A549 (cell line): ENCODE measurements around the gene UBA7. TPM values are rescaled to one million over a fixed set of nuclear protein-coding genes. Genes with fewer than 3 reads are reported as not detected.

ENCODE experiments used
- ATAC-seq, 2 experiments: fragments of 200-7000 bp in 1 of 2; fragments of >200 bp in 1 of 2; cut with Nextera tagmentation in 1 of 2; cut with Tn5 transposase in 1 of 2; 3 replicates each; pipeline versions ENCODE4 v1.8.0 to v1.9.1; 2018 to 2020; ENCODE audit warnings: mild to moderate bottlenecking in 1 of 2, moderate library complexity in 1 of 2
- CTCF ChIA-PET: fragments of 300-600 bp; sonication (Branson Sonifier 250); formaldehyde crosslinking; extraction: SDS; loops from one replicate; lab custom pipeline; 2021; ENCODE audit warnings: antibody characterized with exemption, inconsistent platforms; lab: Yijun Ruan, JAX
- POLR2A ChIA-PET: fragments of 350-600 bp; formaldehyde crosslinking; extraction: SDS; loops from one replicate; lab custom pipeline; 2021; ENCODE audit warnings: antibody characterized with exemption, inconsistent platforms; lab: Yijun Ruan, JAX
- DNase-seq, 2 experiments: peaks; one replicate each; pipeline versions ENCODE4 v3.0.0 to v3.0.0-alpha.2; 2011 to 2016; ENCODE audit warnings: low read depth in 1 of 2, low spot score in 1 of 2
- FAIRE-seq: peaks from 2 replicates; lab custom pipeline; 2011; peaks lifted over from hg19 to GRCh38; lab: Jason Lieb, UNC
- H3K27ac ChIP-seq, 2 experiments: fragments of >200 bp; sonication (Bioruptor Twin); formaldehyde crosslinking; 3 replicates each; pipeline ENCODE4 v1.5.1; 2016 to 2017
- H3K4me1 ChIP-seq: fragments of >200 bp; sonication (Bioruptor Twin); formaldehyde crosslinking; 3 replicates; pipeline ENCODE4 v1.6.1; 2016
- H3K4me2 ChIP-seq: fragments of >200 bp; sonication (Bioruptor Twin); formaldehyde crosslinking; 3 replicates; pipeline ENCODE4 v1.6.1; 2016
- H3K4me3 ChIP-seq: fragments of >200 bp; sonication (Bioruptor Twin); formaldehyde crosslinking; 3 replicates; pipeline ENCODE4 v1.5.1; 2016
- H3K9me3 ChIP-seq: fragments of >200 bp; sonication (Bioruptor Twin); formaldehyde crosslinking; 3 replicates; pipeline ENCODE4 v1.6.1; 2016
- CBX2 ChIP-seq: fragments of 200-600 bp; sonication (generic); IDR thresholded peaks from 2 replicates; pipeline ENCODE4 v1.6.1; 2016; ENCODE audit warnings: low read depth, mild to moderate bottlenecking, borderline replicate concordance
- CEBPB ChIP-seq, 2 experiments: fragments of >200 bp in 1 of 2; sonication (Bioruptor Twin) in 1 of 2; formaldehyde crosslinking in 1 of 2; IDR thresholded peaks; 2 replicates each; pipeline ENCODE4 v1.6.1; 2012 to 2016
- CHD2 ChIP-seq: fragments of 150-350 bp; IDR thresholded peaks from 2 replicates; pipeline ENCODE4 v1.6.1; 2014; ENCODE audit warnings: low read length; ENCODE audit not compliant: partially characterized antibody
- CHD4 ChIP-seq: fragments of 200-600 bp; sonication (generic); IDR thresholded peaks from 2 replicates; pipeline ENCODE4 v1.6.1; 2016; ENCODE audit warnings: antibody characterized with exemption, mild to moderate bottlenecking, borderline replicate concordance
- ESRRA ChIP-seq: fragments of 150-350 bp; IDR thresholded peaks from 2 replicates; pipeline ENCODE4 v1.6.1; 2014; ENCODE audit warnings: mild to moderate bottlenecking, low read length, borderline replicate concordance
- HEYL ChIP-seq: fragments of 250-450 bp; sonication (Bioruptor Pico); IDR thresholded peaks from 2 replicates; pipeline ENCODE4 v1.8.0; 2021; ENCODE audit warnings: mild to moderate bottlenecking, moderate library complexity
- HOXB13 ChIP-seq: fragments of 250-450 bp; sonication (Bioruptor Pico); IDR thresholded peaks from 2 replicates; pipeline ENCODE4 v1.5.0; 2020; ENCODE audit warnings: low read depth, mild to moderate bottlenecking, moderate library complexity
- KDM5A ChIP-seq: fragments of 200-600 bp; sonication (generic); IDR thresholded peaks from 2 replicates; pipeline ENCODE4 v1.6.1; 2016; ENCODE audit warnings: antibody characterized with exemption, mild to moderate bottlenecking
- MAFK ChIP-seq: fragments of 450-650 bp; IDR thresholded peaks from 2 replicates; pipeline ENCODE4 v1.6.1; 2014; ENCODE audit not compliant: partially characterized antibody
- MAX ChIP-seq: IDR thresholded peaks from 2 replicates; pipeline ENCODE4 v1.6.1; 2012
- NFE2L2 ChIP-seq: fragments of 150-350 bp; conservative IDR thresholded peaks from 2 replicates; pipeline ENCODE4 v1.6.1; 2014; ENCODE audit warnings: low read length
- NR3C1 ChIP-seq: fragments of >200 bp; sonication (Bioruptor Twin); formaldehyde crosslinking; IDR thresholded peaks from 3 replicates; pipeline ENCODE4 v1.6.1; 2017
- PBX3 ChIP-seq: IDR thresholded peaks from 2 replicates; pipeline ENCODE4 v1.6.1; 2012
- POLR2A ChIP-seq: IDR thresholded peaks from 2 replicates; pipeline ENCODE4 v1.6.1; 2012; ENCODE audit warnings: mild to moderate bottlenecking, low read length
- RARB ChIP-seq: fragments of 250-450 bp; sonication (Bioruptor Pico); IDR thresholded peaks from 2 replicates; pipeline ENCODE4 v1.8.0; 2021; ENCODE audit warnings: mild to moderate bottlenecking, moderate library complexity
- REST ChIP-seq: fragments of 200-600 bp; sonication (generic); IDR thresholded peaks from 2 replicates; pipeline ENCODE4 v1.6.1; 2016; ENCODE audit warnings: antibody characterized with exemption, mild to moderate bottlenecking, moderate library complexity
- RFX5 ChIP-seq: fragments of 450-650 bp; IDR thresholded peaks from 2 replicates; pipeline ENCODE4 v1.7.1; 2014; ENCODE audit warnings: antibody characterized with exemption, mild to moderate bottlenecking, moderate library complexity
- SMC3 ChIP-seq: fragments of >200 bp; sonication (Bioruptor Twin); formaldehyde crosslinking; IDR thresholded peaks from 3 replicates; pipeline ENCODE4 v1.6.1; 2018; ENCODE audit warnings: inconsistent platforms
- USF2 ChIP-seq: fragments of 450-650 bp; IDR thresholded peaks from 2 replicates; pipeline ENCODE4 v1.6.1; 2014; ENCODE audit warnings: antibody characterized with exemption
- ZC3H11A ChIP-seq: fragments of 450-650 bp; IDR thresholded peaks from 2 replicates; pipeline ENCODE4 v1.6.1; 2014; ENCODE audit warnings: antibody characterized with exemption, mild to moderate bottlenecking
- ZNF302 ChIP-seq: fragments of 250-450 bp; sonication (Bioruptor Pico); IDR thresholded peaks from 2 replicates; pipeline ENCODE4 v1.9.0; 2021; ENCODE audit warnings: inconsistent platforms, mild to moderate bottlenecking, moderate library complexity
- ZSCAN20 ChIP-seq: fragments of 250-450 bp; sonication (Bioruptor Pico); IDR thresholded peaks from 2 replicates; pipeline ENCODE4 v1.8.0; 2022; ENCODE audit warnings: mild to moderate bottlenecking, moderate library complexity
- WGBS: methylation state at CpG from one replicate; pipeline ENCODE4 v1.1.6; 2017; ENCODE audit errors: missing lambda C conversion rate; 5-methylcytosine and 5-hydroxymethylcytosine counted together
- polyA plus RNA-seq, 4 experiments: library from polyadenylated mRNA; depleted of rRNA in 3 of 4; stranded (reverse); fragments of >200 nt; fragmentation: RNase III in 1 of 4; extraction: RNeasy Plus Mini Kit Qiagen cat#74134 plus additional on column Dnase treatment in 1 of 4; gene quantifications; 2 replicates in 3 of 4; 3 replicates in 1 of 4; pipeline ENCODE4 v1.2.3, GENCODE V29; 2011 to 2017

The UBA7 gene
- polyA plus RNA-seq, 2 of the 4 experiments (the other 2 are of a cell fraction) = 0.22 to 0.54 TPM

GRCh38 chr3:49844464-49845183 is 30.9 kb upstream of the UBA7 start:
- Histone ChIP-seq H3K4me3 (no peak overlapping the region), H3K9me3 (no peaks in the 10 kb centered on the region), H3K4me2 (no peak overlapping the region), H3K27ac (no peak overlapping the region), H3K4me1 (no peaks in the 10 kb centered on the region)
- DNase-seq = no peak
- ChIA-PET CTCF (interaction anchor here (0.6 to 2.8 kb wide), 5 partner anchors 18 to 305 kb away, joined by 3 to 11 read pairs (median 5); partner anchors contain the start of gene INKA1), POLR2A (no interaction called here)
- no peak for ATAC-seq
- no peak for FAIRE-seq
- TF ChIP-seq RARB (no peak), ZC3H11A (no peak), PBX3 (no peak), SMC3 (no peak), KDM5A (no peak), CBX2 (no peak)
- 65% methylated on average over 5 of the region's 5 CpGs for WGBS

GRCh38 chr3:49842843-49843517 is 29.2 kb upstream of the UBA7 start:
- TF ChIP-seq CBX2 (no peak), REST (no peak), ZNF302 (CRISPR knock-in tag) (no peak), NFE2L2 (no peak), RFX5 (no peak), CHD2 (no peak), HOXB13 (CRISPR knock-in tag) (no peak), HEYL (CRISPR knock-in tag) (no peak), ZSCAN20 (CRISPR knock-in tag) (no peak), CHD4 (no peak), RARB (no peak), CEBPB (IDR thresholded peaks at IDR 0.05) (no peak), NR3C1 (no peak), POLR2A (no peak), ESRRA (no peak), MAFK (no peak), USF2 (no peak), MAX (no peak)
- DNase-seq = no peak
- Histone ChIP-seq H3K4me2 (no peak overlapping the region), H3K4me1 (no peaks in the 10 kb centered on the region), H3K27ac (no peak overlapping the region), H3K4me3 (no peak overlapping the region), H3K9me3 (no peaks in the 10 kb centered on the region)
- no peak for ATAC-seq
- FAIRE-seq = no peak
- ChIA-PET POLR2A (no interaction called here), CTCF (interaction anchor here (1.0 to 6.6 kb wide), 4 partner anchors 40 to 303 kb away, joined by 4 to 119 read pairs (median 20); partner anchors contain the start of genes CDHR4 and INKA1)
- 88% methylated on average over 1 of the region's 3 CpGs for WGBS
